T-helper 2 cell (primary cell): ENCODE data around the gene TMEM135.
"Not testable (repeated sequence)": the region's sequence is repeated elsewhere in the genome, so short reads cannot be mapped to it uniquely, and the experiment has no call there.

Source experiments
- DNase-seq, 5 experiments: peaks; one replicate each; pipeline versions ENCODE4 v3.0.0 to v3.0.0-alpha.2; 2012 to 2022

Gene TMEM135

DNA sequence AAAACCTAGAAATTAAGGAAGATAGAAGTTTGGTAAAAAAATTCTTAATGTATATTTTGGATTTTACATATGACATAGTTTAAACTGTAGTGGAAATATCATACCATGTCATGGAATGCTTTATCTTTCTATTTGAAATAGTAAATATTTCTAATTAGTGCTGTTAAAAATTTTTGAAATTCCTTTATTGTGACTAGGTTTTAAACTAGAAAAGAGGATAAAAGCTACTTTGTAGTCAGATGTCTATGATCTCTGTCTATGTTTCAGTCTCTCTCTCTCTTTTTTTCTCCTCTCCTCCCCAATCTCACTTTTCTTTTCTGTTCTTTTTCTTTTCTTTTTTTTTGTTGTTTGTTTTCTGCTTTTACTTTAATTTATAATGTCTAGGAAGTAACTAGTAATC, 226.2 kb downstream of the TMEM135 start:
- no peak for DNase-seq

DNA sequence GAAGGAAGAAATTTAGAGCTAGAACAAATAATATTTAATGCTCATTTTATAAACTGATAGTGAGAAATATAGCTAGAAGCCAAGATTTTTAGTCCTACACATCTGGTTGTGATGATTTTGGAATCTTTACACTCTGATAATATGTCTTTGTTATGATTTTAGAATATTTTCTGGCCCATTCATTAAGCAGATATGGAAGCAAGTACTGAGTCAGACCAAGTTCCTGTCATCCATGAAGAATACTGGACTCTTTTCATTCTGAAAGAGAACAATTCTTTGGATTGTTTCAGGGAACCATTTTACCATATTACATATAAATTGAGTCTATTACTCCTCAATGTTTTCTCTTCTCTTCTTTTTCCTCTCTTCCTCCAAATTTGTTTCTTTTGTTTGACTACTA, 227.4 kb downstream of the TMEM135 start:
- DNase-seq, result no peak

DNA sequence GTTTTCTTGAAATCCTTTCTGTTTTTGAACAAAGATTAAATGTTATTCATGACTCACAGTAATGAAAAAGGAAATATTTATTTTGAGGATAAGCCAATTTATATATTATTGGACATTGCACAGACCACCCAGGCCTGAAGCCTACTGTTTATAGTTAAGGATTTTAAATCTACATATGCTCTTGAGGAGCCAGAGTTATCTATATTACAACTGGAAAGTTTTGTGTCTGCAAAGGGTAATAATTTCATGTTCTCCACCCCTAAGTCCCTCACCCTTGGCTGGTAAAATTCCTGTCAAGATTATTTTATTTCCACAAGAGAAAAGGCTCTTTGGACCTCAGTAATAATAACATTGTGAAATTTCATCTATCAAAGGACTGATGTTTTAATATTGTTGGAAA, 228.2 kb downstream of the TMEM135 start:
- DNase-seq, result no peak

DNA sequence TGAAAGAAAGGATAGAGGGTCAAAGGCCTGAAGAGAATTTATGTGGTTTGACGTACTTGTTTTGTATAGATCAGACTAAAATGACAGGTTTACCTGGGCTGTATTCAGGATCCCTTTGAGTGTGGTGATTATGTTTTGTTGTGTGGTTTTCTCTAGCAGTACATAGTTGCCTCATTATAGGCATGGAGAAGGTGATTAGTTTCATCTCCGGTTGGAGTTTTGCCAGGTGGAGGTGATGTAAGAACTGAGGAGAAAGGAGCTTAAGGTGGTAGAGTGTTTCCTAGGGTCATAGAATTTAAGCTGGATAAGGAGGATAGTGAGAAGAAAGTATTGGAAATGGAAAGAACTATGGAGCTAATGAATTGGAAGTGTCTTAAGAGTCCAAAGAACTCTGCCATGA, 229.0 kb downstream of the TMEM135 start:
- DNase-seq, result no peak

DNA sequence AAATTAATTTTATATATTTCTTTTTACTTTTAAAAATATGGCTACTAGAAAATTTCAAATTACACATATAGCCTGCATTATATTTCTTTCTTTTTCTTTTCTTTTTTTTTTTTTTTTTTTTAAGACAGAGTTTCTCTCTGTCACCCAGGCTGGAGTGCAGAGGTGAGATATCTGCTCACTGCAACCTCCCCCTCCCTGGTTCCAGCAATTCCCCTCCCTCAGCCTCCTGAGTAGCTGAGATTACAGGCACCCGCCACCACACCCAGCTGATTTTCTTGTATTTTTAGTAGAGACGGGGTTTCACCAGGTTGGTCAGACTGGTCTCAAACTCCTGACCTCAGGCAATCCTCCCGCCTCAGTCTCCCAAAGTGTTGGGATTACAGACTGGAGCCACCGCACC, 234.2 kb downstream of the TMEM135 start:
- not testable (repeated sequence) for DNase-seq

DNA sequence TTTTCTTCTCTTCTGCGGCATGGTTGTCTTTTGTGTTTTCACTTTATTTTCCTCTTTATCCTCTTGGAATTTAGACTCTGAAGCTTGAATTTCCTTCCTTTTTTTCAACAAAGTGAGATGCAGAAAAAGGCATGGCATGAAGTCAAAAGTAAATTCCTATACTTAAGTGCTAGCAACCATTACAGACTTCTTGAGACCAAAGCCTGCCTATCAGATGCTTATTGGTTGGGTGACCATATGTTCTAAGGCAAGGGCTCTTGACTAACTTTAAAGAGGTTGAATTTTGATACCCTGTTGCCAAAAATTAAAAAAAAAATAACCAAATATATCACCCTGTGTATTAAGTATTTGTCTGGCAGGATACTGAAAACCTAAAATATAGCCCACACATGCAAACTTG, 237.4 kb downstream of the TMEM135 start:
- DNase-seq, result no peak

DNA sequence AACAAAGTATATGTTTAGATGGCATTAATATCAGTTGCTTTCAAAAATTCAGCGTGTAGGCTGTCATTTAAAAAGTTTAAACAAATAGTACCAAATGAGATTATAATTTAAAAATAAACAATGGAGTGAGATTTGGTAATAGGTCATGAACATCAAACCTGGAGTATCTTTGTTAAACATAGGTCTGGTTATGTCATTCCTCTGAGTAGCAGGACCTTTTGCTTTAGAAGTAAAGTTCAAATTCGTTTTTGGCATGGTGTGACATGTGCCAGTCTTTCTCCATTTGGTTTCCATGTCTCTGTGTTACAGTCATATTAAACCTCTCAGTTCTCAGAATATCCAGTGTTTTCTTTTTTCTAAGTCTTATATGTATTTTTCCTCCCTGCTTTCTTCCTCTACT, 242.4 kb downstream of the TMEM135 start:
- DNase-seq, result no peak

DNA sequence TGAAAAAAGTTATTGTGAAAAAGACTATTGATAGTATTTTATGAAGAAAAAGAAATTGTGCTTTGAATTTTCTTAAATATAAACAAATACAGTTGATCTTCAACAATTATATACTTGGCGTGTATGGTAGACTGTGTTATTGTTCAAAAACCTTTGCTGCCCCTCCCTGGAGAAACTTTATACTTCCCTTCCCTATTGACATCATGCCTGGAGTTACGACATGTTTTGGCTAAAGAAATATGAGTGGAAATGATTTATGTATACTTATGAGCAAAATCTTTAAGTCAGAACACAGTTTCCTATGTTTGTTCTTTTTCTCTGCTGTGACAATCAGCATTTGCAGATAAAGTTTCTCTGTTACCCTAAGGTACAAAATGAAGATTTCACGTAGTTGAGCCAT, 243.8 kb downstream of the TMEM135 start:
- DNase-seq, result no peak

DNA sequence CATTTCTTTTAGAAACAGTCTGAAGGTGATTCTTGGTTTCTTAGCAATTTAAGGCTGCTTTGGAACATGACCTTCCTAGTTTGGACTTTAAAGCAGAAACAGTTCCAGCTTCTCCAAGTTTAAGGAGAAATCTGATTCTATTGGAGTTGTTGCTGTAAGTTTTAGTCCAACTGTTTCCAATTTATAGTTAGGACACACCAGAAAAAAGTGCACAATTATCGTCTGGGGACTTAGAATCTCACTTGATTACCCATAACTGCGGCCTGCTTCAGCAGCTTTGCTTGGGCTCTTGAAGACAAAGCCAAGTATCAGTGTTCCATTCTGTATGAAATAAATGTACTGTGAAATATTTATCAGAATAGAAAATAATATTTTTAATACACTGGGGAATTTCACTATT, 246.6 kb downstream of the TMEM135 start:
- DNase-seq, result no peak

DNA sequence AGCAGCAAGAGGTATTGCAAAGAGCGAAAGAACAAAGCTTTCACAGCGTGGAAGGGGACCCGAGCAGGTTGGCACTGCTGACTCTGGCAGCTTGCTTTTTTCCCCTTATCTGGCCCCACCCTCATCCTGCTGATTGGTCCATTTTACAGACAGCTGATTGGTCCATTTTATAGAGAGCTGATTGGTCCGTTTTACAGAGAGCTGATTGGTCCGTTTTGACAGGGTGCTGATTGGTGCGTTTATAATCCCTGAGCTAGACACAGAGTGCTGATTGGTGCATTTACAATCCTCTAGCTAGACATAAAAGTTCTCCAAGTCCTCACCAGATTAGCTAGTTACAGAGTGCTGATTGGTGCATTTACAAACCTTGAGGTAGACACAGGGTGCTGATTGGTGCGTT, 247.9 kb downstream of the TMEM135 start:
- DNase-seq, result not testable (repeated sequence)

DNA sequence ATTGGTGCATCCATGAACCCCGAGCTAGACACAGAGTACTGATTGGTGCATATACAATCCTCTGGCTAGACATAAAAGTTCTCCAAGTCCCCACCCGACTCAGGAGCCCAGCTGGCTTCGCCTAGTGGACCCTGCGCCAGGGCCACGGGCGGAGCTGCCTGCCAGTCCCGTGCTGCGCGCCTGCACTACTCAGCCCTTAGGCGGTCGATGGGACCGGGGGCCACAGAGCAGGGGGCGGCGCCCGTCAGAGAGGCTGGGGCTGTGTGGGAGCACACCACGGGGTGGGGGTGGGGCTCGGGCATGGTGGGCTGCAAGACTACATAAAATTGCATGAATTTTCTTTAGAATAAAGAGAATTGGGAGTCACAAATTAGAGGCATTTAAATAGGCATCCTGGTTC, 248.6 kb downstream of the TMEM135 start:
- no peak for DNase-seq

DNA sequence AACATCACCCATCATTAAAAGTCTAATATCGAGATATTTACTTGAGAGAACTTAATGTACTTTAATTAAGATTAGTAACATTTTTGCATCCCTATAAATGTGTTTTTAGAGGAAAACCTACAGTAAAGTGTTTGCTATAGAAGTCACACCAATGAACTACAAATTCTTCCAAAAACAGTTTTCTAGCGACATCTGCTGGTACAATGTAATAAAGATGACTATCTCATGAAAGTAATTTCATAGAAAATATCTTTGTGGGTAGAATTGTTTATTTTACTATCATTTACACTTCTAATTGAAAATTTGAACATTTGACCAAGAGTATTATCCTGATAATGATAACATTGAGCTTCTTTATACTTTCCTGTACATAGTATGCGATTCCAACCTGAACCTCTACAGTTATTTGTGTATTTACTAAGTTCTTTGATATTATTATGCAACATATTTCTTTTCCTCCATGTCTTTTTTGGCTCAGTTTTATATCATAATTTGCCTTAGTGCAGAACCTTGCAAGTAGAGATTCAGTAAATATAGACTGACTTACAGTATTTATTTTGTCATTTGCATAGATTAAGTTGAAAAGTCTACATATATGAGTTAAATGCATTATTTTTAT, 252.7 kb downstream of the TMEM135 start:
- peak in 2 of 5 experiments; percentile 6 to 60 for DNase-seq

DNA sequence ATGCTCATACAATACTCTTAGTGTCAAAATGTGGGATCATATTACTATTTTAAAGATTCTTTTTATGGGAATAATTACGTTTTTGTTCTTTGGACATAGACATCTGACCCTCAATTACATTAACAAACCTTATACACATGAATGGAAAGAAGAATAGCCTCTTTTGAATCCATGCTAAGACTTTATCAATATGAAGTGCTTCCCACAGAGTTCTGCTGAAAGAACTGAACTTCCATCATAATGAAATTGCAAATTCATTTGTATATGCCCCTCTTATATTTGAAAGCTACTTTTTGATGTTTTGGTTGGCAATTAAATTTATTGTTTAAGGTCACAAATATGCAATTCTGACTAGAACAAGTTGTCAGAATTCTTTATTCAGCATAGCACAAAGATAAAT, 254.9 kb downstream of the TMEM135 start:
- no peak for DNase-seq

DNA sequence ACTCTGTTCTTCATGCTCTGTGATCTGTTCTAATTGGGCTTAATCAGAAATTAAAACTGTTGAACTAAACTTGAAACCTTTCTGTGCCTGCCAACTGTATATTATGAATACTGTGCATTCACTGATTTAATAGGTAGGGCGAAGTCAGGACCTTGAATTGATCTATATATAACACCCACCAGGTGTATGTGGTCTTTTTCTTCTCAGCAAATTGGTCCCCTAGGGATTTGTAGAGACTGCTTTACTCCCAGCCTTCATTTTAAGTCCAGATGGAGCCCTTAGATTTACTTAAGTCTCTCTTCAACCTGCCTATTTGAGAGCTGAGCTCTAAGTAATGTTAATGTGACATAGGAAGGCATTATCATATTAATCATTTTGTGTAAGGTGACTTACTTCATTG, 257.5 kb downstream of the TMEM135 start:
- no peak for DNase-seq

DNA sequence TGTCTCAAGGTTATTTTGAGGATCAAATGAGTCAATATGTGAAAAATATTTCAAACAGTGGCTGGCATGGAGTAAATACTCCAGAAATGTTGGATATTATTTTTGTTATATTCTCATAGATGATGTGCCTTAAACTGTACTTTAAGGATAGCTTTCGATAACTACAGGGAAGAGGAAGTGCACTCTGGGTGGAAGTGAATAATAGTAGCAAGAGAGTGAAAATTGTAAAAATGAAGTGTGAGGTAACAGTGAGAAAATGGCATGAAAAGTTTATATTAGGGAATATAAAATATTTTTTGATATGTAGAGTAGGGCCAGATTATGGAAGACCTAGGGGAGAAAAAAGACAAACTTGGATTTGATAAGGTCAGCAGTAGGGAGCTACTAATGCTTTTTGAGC, 258.9 kb downstream of the TMEM135 start:
- no peak for DNase-seq

DNA sequence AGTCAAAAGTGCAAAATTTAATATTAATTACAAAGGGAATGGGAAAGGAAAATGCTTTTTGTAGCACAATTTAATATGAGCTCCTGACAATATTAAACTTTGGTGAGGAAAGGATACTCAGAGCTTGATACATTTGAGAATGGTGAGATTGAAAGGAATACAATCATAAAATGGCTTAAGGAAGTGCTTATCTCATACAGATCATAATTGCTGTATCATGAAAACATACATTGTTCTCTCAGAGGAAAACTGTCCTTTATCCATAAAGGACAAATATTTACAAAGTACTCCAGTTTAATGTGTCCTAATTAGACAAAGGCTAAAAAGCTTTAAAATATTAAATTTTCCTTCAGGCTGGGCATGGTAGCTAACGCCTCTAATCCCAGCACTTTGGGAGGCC, 260.4 kb downstream of the TMEM135 start:
- no peak for DNase-seq

DNA sequence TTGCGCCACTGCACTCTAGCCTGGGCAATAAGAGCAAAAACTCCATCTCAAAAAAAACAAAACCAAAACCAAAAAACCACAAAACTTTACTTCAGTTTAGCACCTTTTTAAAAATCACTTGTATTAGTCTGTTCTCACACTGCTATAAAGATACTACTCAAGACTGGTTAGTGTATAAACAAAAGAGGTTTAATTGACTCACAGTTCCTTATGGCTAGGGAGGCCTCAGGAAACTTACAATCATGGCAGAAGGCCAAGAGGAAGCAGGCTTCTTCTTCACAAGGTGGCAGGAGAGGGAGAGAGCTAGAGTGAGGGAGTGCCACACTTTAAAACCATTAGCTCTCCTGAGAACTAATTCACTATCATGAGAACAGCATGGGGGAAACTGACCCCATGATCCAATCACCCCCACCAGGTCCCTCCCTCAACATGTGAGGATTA, 261.3 kb downstream of the TMEM135 start:
- peak in 1 of 5 experiments; percentile 64 for DNase-seq

DNA sequence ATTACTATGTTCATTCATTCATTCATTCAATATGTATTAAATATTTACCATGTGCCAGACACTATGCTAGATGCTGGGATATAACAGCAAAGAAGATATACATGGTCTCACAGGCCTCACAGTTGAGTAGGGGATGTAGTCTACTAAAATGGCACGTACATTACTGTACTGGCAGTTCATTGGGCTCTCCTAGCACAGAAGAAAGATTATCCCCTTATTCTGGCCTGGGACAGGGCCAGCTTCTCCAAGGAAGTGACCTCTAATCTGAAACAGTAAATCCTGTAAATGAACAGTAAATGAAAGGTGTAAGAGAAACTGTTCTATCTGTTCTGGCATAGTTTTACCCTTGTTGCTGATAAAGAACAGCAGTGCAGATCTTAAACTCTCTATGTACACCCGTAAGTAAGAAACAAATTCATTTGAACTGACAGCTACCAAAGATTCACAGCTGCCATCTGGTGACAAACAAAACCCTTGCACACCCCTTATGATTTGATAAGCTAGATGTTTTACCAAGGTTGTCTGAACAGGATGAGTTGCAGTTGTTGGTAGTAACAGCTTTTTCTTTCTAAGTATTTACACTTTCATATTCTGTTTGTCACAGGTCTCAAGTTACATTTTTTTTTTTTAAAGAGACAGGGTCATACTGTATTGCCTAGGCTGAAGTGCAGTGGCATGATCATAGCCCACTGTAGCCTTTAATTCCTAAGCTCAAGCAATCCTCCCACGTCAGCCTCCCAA, 263.1 kb downstream of the TMEM135 start:
- DNase-seq, result peak in 1 of 5 experiments; percentile 74

DNA sequence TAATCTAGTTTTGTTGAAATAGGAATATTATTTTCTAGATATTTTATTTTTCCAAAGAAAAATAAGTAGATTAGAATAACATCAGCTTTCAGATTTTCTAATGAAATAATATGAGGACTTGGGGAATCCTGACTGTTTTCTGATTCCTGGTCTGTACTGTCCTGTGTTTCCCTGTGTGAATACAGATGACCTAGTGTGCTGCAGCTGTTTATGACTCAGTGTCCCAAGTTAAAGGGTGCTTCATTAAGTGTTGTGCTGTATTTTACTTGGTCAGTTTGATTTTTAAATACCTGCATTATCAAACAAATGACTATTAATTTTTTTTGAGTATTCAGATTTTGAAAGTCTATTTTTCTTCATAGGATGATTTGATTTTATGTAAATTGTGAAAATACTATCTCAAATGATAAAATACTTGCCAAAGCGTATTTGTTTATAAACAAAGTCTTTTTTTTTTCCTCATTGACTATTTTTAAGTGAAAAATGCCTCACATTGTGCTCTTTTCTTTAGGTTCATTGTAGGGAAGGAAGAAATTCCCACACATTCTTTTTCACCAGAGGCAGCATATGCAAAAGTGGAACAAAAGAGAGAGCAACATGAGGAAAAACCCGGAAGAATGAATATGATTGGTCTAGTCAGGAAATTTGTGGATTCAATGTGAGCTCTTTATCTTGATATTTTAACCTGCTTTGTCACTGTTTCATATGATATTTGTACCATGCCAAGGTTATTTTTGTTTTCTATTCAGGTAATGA, 264.2 kb downstream of the TMEM135 start:
- no peak for DNase-seq

DNA sequence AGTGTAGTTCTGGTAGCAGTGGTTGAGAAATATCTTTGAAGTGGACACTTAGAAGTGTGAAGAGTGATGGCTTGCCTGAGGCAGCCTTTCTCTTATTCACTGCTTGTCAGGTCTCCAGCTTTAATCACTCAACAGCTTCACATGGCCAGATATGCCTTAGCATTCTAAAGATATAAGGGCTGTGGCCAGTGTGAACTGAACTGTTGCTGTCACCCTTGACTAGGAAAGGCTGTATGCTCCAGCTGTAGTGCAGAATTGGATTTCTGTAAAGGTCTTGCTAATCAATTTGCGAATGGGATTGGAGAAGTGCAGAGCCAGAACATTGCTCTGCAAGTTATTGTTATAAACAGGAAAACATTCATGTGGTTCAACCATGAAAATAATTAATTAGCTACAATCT, 266.7 kb downstream of the TMEM135 start:
- DNase-seq, result no peak

DNA sequence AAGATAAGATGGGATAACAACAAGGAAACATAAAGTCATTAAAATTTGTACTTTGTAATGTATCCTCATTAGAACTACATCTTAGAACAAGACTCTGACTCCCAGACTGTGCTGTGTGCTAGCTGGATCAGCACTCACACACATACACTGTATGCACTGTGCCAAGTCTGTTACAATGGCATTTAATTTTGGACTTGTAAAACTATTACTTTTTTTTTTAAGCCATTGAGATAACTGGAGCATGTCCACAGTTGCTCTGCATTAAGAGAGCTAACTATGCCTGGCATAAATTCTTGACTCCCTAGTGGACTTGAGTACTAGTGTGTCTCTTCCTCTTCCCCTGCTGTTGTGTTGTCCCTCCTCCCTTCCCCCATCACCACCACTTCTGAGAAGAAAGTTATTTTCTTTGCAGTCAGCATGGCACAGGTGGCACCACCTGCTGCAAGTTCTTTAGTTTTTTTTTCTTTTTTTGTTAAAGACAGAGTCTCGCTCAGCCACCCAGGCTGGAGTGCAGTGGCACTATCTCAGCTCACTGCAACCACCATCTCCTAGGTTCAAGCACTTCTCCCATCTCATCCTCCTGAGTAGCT, 268.6 kb downstream of the TMEM135 start:
- no peak for DNase-seq

DNA sequence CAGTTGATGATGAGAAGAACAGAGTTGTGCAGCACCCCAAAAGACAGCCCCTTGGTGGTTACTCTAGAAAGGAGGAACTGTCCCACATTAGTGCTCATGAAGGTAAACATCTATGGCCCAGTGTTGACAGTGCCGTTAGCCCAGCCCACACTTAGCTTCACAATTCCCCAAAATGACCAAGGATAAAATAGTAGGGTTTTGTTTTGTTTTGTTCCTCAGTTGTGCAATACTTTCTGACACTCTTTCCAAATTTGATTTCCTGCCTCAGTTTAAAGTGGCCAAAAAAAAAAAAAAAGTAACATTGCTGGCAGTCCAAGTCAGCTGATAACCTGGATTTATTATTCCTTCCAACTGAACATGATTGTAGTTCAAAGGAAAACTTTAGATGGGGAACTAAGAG, 269.4 kb downstream of the TMEM135 start:
- no peak for DNase-seq

DNA sequence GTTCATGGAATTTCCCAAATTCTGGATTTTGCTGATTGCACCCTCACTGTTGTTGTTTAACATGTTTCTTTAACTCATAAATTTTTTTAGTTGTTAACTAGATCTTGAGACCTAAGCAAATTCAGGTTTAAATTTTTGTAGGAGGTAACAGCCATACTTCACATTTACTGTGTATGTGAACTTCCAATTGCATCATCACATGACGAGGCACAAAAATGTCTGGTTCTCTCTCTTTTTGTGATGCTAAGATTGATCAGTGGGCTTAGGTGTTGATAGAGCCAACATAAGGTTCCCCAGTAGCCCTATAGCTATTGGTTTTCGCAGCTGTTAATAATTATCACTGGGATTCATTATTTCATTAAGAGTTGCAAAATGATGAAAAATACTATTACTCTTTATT, 277.5 kb downstream of the TMEM135 start:
- no peak for DNase-seq

DNA sequence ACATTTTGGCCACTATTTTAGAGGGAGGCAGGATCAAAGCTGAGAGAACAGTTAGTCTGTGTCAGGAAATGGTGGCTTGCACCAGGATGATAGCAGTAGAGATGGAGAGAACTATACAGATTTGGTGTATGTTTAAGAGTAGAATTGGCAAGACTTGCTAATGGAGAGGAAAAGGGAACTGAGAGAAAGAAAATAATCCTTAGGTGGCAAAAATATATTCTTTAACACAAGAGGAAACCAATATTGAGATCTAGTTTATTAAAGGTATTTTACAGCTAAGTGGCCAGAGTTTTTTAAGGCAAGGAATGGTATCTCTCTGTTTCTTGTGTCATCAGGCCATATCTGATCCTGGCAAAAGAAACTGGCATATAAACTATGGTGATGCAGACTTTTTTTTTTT, 278.8 kb downstream of the TMEM135 start:
- no peak for DNase-seq
